ENCODE data around the gene CNTN5. TPM values are rescaled to one million over a fixed set of nuclear protein-coding genes. Genes with fewer than 3 reads are reported as not detected.

The CNTN5 gene
- total RNA-seq, 2 experiments from 2014 or later = not detected

GRCh38 chr11:99311870-99312269 is 291.1 kb downstream of the CNTN5 start:
- ATAC-seq (no peak), DNase-seq (no peak)
- Mint-ChIP-seq H3K36me3 (ENCODE audit: low read depth) (no peaks in the 10 kb centered on the region), H3K9me3 (ENCODE audit: insufficient read depth) (no peaks in the 10 kb centered on the region), H3K27ac (no peak overlapping the region), H3K27me3 (ENCODE audit: low read depth) (no peaks in the 10 kb centered on the region), H3K4me3 (no peak overlapping the region), H3K4me1 (ENCODE audit: low read depth) (no peaks in the 10 kb centered on the region)
- CTCF ChIA-PET = no interaction called here
- POLR2A ChIA-PET = no interaction called here

GRCh38 chr11:99316776-99317520 is 296.2 kb downstream of the CNTN5 start:
- CTCF ChIA-PET = no interaction called here

GRCh38 chr11:99320769-99321290 is 300.1 kb downstream of the CNTN5 start:
- no peak for DNase-seq
- H3K27me3 Mint-ChIP-seq (ENCODE audit: low read depth) = no peaks in the 10 kb centered on the region
- no peak overlapping the region for H3K4me3 Mint-ChIP-seq
- no peaks in the 10 kb centered on the region for H3K4me1 Mint-ChIP-seq (ENCODE audit: low read depth)
- H3K9me3 Mint-ChIP-seq (ENCODE audit: insufficient read depth) = peaks cover 3% of the 10 kb centered on the region
- ATAC-seq = no peak
- POLR2A ChIA-PET = no interaction called here
- CTCF ChIA-PET = no interaction called here
- H3K27ac Mint-ChIP-seq = no peak overlapping the region
- no peaks in the 10 kb centered on the region for H3K36me3 Mint-ChIP-seq (ENCODE audit: low read depth)

More at GRCh38 chr11:99316776-99317520, 296.2 kb downstream of the CNTN5 start:
- DNase-seq = no peak
- Mint-ChIP-seq H3K4me1 (ENCODE audit: low read depth) (no peaks in the 10 kb centered on the region), H3K27me3 (ENCODE audit: low read depth) (no peaks in the 10 kb centered on the region), H3K4me3 (no peak overlapping the region), H3K9me3 (ENCODE audit: insufficient read depth) (no peaks in the 10 kb centered on the region), H3K27ac (no peak overlapping the region), H3K36me3 (ENCODE audit: low read depth) (no peaks in the 10 kb centered on the region)
- POLR2A ChIA-PET = no interaction called here
- ATAC-seq = no peak

- Mint-ChIP-seq H3K27me3 (ENCODE audit: low read depth) (no peaks in the 10 kb centered on the region), H3K9me3 (ENCODE audit: insufficient read depth) (peaks cover 6% of the 10 kb centered on the region), H3K27ac (no peak overlapping the region), H3K36me3 (ENCODE audit: low read depth) (no peaks in the 10 kb centered on the region), H3K4me3 (no peak overlapping the region), H3K4me1 (ENCODE audit: low read depth) (no peaks in the 10 kb centered on the region)
- ATAC-seq (no peak), DNase-seq (no peak)
- ChIA-PET CTCF (no interaction called here), POLR2A (no interaction called here)
Observed at GRCh38 chr11:99325847-99326246, 305.1 kb downstream of the CNTN5 start.

- ChIA-PET POLR2A (no interaction called here), CTCF (no interaction called here)
- Mint-ChIP-seq H3K4me1 (ENCODE audit: low read depth) (no peaks in the 10 kb centered on the region), H3K27ac (no peak overlapping the region), H3K27me3 (ENCODE audit: low read depth) (no peaks in the 10 kb centered on the region), H3K36me3 (ENCODE audit: low read depth) (no peaks in the 10 kb centered on the region), H3K9me3 (ENCODE audit: insufficient read depth) (peaks cover 6% of the 10 kb centered on the region), H3K4me3 (no peak overlapping the region)
- no peak for DNase-seq
- ATAC-seq = no peak
Observed at GRCh38 chr11:99327066-99327465, 306.3 kb downstream of the CNTN5 start.

- Mint-ChIP-seq H3K4me1 (ENCODE audit: low read depth) (no peaks in the 10 kb centered on the region), H3K27me3 (ENCODE audit: low read depth) (no peaks in the 10 kb centered on the region), H3K27ac (no peak overlapping the region), H3K9me3 (ENCODE audit: insufficient read depth) (peaks cover 6% of the 10 kb centered on the region), H3K4me3 (no peak overlapping the region), H3K36me3 (ENCODE audit: low read depth) (no peaks in the 10 kb centered on the region)
- ChIA-PET POLR2A (no interaction called here), CTCF (no interaction called here)
- DNase-seq (no peak), ATAC-seq (no peak)
Observed at GRCh38 chr11:99327527-99327926, 306.8 kb downstream of the CNTN5 start.

GRCh38 chr11:99333621-99334020 is 312.9 kb downstream of the CNTN5 start:
- Mint-ChIP-seq H3K36me3 (ENCODE audit: low read depth) (no peaks in the 10 kb centered on the region), H3K27ac (no peak overlapping the region), H3K27me3 (ENCODE audit: low read depth) (no peaks in the 10 kb centered on the region), H3K4me3 (no peak overlapping the region), H3K9me3 (ENCODE audit: insufficient read depth) (peaks cover 4% of the 10 kb centered on the region), H3K4me1 (ENCODE audit: low read depth) (no peaks in the 10 kb centered on the region)
- CTCF ChIA-PET = no interaction called here
- no peak for ATAC-seq
- DNase-seq = no peak
- POLR2A ChIA-PET = no interaction called here

- ATAC-seq (no peak), DNase-seq (no peak)
- ChIA-PET CTCF (no interaction called here), POLR2A (no interaction called here)
- Mint-ChIP-seq H3K36me3 (ENCODE audit: low read depth) (no peaks in the 10 kb centered on the region), H3K9me3 (ENCODE audit: insufficient read depth) (peaks cover 18% of the 10 kb centered on the region), H3K4me1 (ENCODE audit: low read depth) (no peaks in the 10 kb centered on the region), H3K27me3 (ENCODE audit: low read depth) (no peaks in the 10 kb centered on the region), H3K27ac (no peak overlapping the region), H3K4me3 (no peak overlapping the region)
Observed at GRCh38 chr11:99343117-99343516, 322.4 kb downstream of the CNTN5 start.

GRCh38 chr11:99349151-99349673 is 328.5 kb downstream of the CNTN5 start:
- H3K4me3 Mint-ChIP-seq = no peak overlapping the region
- no peak for ATAC-seq
- ChIA-PET POLR2A (interaction anchor here (0.7 kb wide), 1 partner anchor 146 kb away, joined by 3 read pairs; no protein-coding TSS in a partner anchor), CTCF (no interaction called here)
- H3K27me3 Mint-ChIP-seq (ENCODE audit: low read depth) = no peaks in the 10 kb centered on the region
- H3K4me1 Mint-ChIP-seq (ENCODE audit: low read depth) = no peaks in the 10 kb centered on the region
- DNase-seq = no peak
- H3K27ac Mint-ChIP-seq = no peak overlapping the region
- no peaks in the 10 kb centered on the region for H3K36me3 Mint-ChIP-seq (ENCODE audit: low read depth)
- peaks cover 11% of the 10 kb centered on the region for H3K9me3 Mint-ChIP-seq (ENCODE audit: insufficient read depth)

GRCh38 chr11:99351624-99352023 is 330.9 kb downstream of the CNTN5 start:
- H3K36me3 Mint-ChIP-seq (ENCODE audit: low read depth) = no peaks in the 10 kb centered on the region
- no peak overlapping the region for H3K27ac Mint-ChIP-seq
- POLR2A ChIA-PET = no interaction called here
- ATAC-seq = no peak
- no peaks in the 10 kb centered on the region for H3K9me3 Mint-ChIP-seq (ENCODE audit: insufficient read depth)
- no peaks in the 10 kb centered on the region for H3K4me1 Mint-ChIP-seq (ENCODE audit: low read depth)
- H3K27me3 Mint-ChIP-seq (ENCODE audit: low read depth) = no peaks in the 10 kb centered on the region
- H3K4me3 Mint-ChIP-seq = no peak overlapping the region
- CTCF ChIA-PET = no interaction called here
- no peak for DNase-seq

GRCh38 chr11:99352642-99353041 is 331.9 kb downstream of the CNTN5 start:
- Mint-ChIP-seq H3K27me3 (ENCODE audit: low read depth) (no peaks in the 10 kb centered on the region), H3K27ac (no peak overlapping the region), H3K4me1 (ENCODE audit: low read depth) (no peaks in the 10 kb centered on the region), H3K4me3 (no peak overlapping the region), H3K9me3 (ENCODE audit: insufficient read depth) (no peaks in the 10 kb centered on the region), H3K36me3 (ENCODE audit: low read depth) (no peaks in the 10 kb centered on the region)
- ATAC-seq (no peak), DNase-seq (no peak)
- POLR2A ChIA-PET = interaction anchor here (0.7 kb wide), 1 partner anchor 10 kb away, joined by 3 read pairs; no protein-coding TSS in a partner anchor
- CTCF ChIA-PET = no interaction called here

- Mint-ChIP-seq H3K9me3 (ENCODE audit: insufficient read depth) (peaks cover 5% of the 10 kb centered on the region), H3K27ac (no peak overlapping the region), H3K36me3 (ENCODE audit: low read depth) (no peaks in the 10 kb centered on the region), H3K4me1 (ENCODE audit: low read depth) (no peaks in the 10 kb centered on the region), H3K27me3 (ENCODE audit: low read depth) (no peaks in the 10 kb centered on the region), H3K4me3 (no peak overlapping the region)
- no peak for ATAC-seq
- ChIA-PET POLR2A (no interaction called here), CTCF (no interaction called here)
- no peak for DNase-seq
Observed at GRCh38 chr11:99366546-99366945, 345.8 kb downstream of the CNTN5 start.

GRCh38 chr11:99368583-99368982 is 347.8 kb downstream of the CNTN5 start:
- DNase-seq (no peak), ATAC-seq (no peak)
- POLR2A ChIA-PET = no interaction called here
- Mint-ChIP-seq H3K4me3 (no peak overlapping the region), H3K9me3 (ENCODE audit: insufficient read depth) (peaks cover 5% of the 10 kb centered on the region), H3K36me3 (ENCODE audit: low read depth) (no peaks in the 10 kb centered on the region), H3K27me3 (ENCODE audit: low read depth) (no peaks in the 10 kb centered on the region), H3K27ac (no peak overlapping the region), H3K4me1 (ENCODE audit: low read depth) (no peaks in the 10 kb centered on the region)
- CTCF ChIA-PET = no interaction called here

Measured in activated CD8-positive, alpha-beta T cell treated with anti-CD3 and anti-CD28 coated beads, Interleukin-2, amount 10 ng/mL, durations not matched to agents 7 days and 5 days (primary cell).